ENCODE measurements around the gene NUP188. TPM values are rescaled to one million over a fixed set of nuclear protein-coding genes. Genes with fewer than 3 reads are reported as not detected.

Gene NUP188
- total and polyA plus RNA-seq, 2 donors (not counting 3 experiments of a cell fraction or from before 2014, with no cell fraction given): 62.7 to 66.2 TPM

GRCh38 chr9:128916204-128916603 lies 31.3 kb upstream of the NUP188 start:
- H3K27ac ChIP-seq (ENCODE audit: insufficient read depth, low read depth, low read length): peak overlapping the region; percentile 30
- dilution Hi-C loops (cut with MboI; ENCODE audit: extremely low pct_ligation_motif_present, low sequenced_read_pairs): no loop called here
- no peak overlapping the region for H2AFZ ChIP-seq (ENCODE audit: low read depth, low read length)
- CTCF ChIA-PET: interaction anchor here (0.7 to 1.8 kb wide), 4 partner anchors 11 to 54 kb away, joined by 4 to 5 read pairs (median 4); no protein-coding TSS in a partner anchor
- H3K79me2 ChIP-seq (ENCODE audit: control insufficient read depth, insufficient read depth, low read length): peaks cover 39% of the 10 kb centered on the region
- no peak for DNase-seq (ENCODE audit: low read depth, low spot score)
- no peak overlapping the region for H3K9ac ChIP-seq (replicated peaks; ENCODE audit: extremely low read depth, insufficient read depth, low read length)
- no peaks in the 10 kb centered on the region for H4K20me1 ChIP-seq (replicated peaks; ENCODE audit: control insufficient read depth, extremely low read depth, insufficient read depth, low read length)
- FAIRE-seq: no peak
- H3K36me3 ChIP-seq (ENCODE audit: control insufficient read depth in 2 of 2, extremely low read depth in 1 of 2, insufficient read depth in 2 of 2, low read length in 2 of 2): peaks cover 15 to 23% of the 10 kb centered on the region in 2 experiments
- H3K4me2 ChIP-seq (ENCODE audit: insufficient read depth, low read length): no peak overlapping the region
- no peaks in the 10 kb centered on the region for H3K9me3 ChIP-seq (replicated peaks; ENCODE audit: control insufficient read depth, insufficient read depth, low read length)
- BruUV-seq (replicated peaks): no TSS peak
- H3K4me1 ChIP-seq (ENCODE audit: control insufficient read depth, extremely low read depth, insufficient read depth, low read length): peaks cover 69% of the 10 kb centered on the region
- TF ChIP-seq GATA2 (IDR thresholded peaks at IDR 0.05; ENCODE audit: insufficient read depth, insufficient read length, low read depth, low read length) (no peak), POLR2A (IDR thresholded peaks at IDR 0.05; ENCODE audit: low read depth, low read length) (no peak), MAX (IDR thresholded peaks at IDR 0.05; ENCODE audit: insufficient read depth, insufficient read length) (no peak), FOS (IDR thresholded peaks at IDR 0.05; ENCODE audit: borderline replicate concordance, insufficient read depth, low read length) (no peak), MYC (IDR thresholded peaks at IDR 0.05; ENCODE audit: low read depth, low read length) (no peak), EZH2 (IDR thresholded peaks at IDR 0.05; ENCODE audit: borderline replicate concordance, low read depth, low read length, severe bottlenecking) (no peak), JUN (IDR thresholded peaks at IDR 0.05; ENCODE audit: borderline replicate concordance, insufficient read depth, insufficient read length, low read depth) (no peak), POLR2AphosphoS5 (IDR thresholded peaks at IDR 0.05; ENCODE audit: insufficient read depth, low read depth, low read length) (no peak)
- TF ChIP-seq, protein P1, sequence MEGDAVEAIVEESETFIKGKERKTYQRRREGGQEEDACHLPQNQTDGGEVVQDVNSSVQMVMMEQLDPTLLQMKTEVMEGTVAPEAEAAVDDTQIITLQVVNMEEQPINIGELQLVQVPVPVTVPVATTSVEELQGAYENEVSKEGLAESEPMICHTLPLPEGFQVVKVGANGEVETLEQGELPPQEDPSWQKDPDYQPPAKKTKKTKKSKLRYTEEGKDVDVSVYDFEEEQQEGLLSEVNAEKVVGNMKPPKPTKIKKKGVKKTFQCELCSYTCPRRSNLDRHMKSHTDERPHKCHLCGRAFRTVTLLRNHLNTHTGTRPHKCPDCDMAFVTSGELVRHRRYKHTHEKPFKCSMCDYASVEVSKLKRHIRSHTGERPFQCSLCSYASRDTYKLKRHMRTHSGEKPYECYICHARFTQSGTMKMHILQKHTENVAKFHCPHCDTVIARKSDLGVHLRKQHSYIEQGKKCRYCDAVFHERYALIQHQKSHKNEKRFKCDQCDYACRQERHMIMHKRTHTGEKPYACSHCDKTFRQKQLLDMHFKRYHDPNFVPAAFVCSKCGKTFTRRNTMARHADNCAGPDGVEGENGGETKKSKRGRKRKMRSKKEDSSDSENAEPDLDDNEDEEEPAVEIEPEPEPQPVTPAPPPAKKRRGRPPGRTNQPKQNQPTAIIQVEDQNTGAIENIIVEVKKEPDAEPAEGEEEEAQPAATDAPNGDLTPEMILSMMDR (IDR thresholded peaks at IDR 0.05; ENCODE audit: extremely low read depth in 1 of 2, insufficient read depth in 1 of 2, low read depth in 1 of 2, low read length in 2 of 2): no peak
- intact Hi-C loops (cut with micrococcal nuclease): no loop called here
- no peaks in the 10 kb centered on the region for H3K27me3 ChIP-seq (ENCODE audit: control insufficient read depth in 2 of 2, insufficient read depth in 2 of 2, low read length in 2 of 2)
- H3K4me3 ChIP-seq (replicated peaks in 1 of 3; ENCODE audit: insufficient read depth in 1 of 3, low read depth in 1 of 3, low read length in 3 of 3): no peak overlapping the region
- H3K9me1 ChIP-seq (replicated peaks; ENCODE audit: control insufficient read depth, extremely low read depth, insufficient read depth, low read length): no peaks in the 10 kb centered on the region
- POLR2A ChIA-PET: no interaction called here

All from endothelial cell of umbilical vein (primary cell).